OCI-LY3 (cell line): ENCODE data around the gene AP2M1.

Source experiments
- H2AFZ ChIP-seq: fragments of 200-600, 300-600 bp; shearing (Covaris generic); 2 replicates; pipeline ENCODE4 v1.6.0; 2014; ENCODE audit warnings: antibody characterized with exemption, low read depth, low read length
- H3K27ac ChIP-seq: fragments of 200-600, 300-600 bp; sonication (generic); 2 replicates; pipeline ENCODE4 v1.5.1; 2014; ENCODE audit warnings: mild to moderate bottlenecking, low read length, moderate library complexity, mixed read lengths
- H3K27me3 ChIP-seq: fragments of 200-600, 300-600 bp; sonication (generic); 2 replicates; pipeline ENCODE4 v1.6.1; 2014; ENCODE audit warnings: low read depth, low read length, mixed read lengths
- H3K36me3 ChIP-seq: fragments of 200-600, 300-600 bp; sonication (generic); replicated peaks from 2 replicates; pipeline ENCODE3; 2014; ENCODE audit warnings: low read depth, low read length, mixed read lengths
- H3K4me1 ChIP-seq: fragments of 300-600, 200-600 bp; sonication (generic); 2 replicates; pipeline ENCODE4 v1.6.1; 2014; ENCODE audit warnings: low read length, mixed read lengths
- H3K4me2 ChIP-seq: fragments of 200-600, 300-600 bp; sonication (generic); 2 replicates; pipeline ENCODE4 v1.6.1; 2014; ENCODE audit warnings: low read length, mixed read lengths
- H3K4me3 ChIP-seq: fragments of 300-600, 200-600 bp; sonication (generic); 2 replicates; pipeline ENCODE4 v1.5.1; 2014; ENCODE audit warnings: antibody characterized with exemption, mild to moderate bottlenecking, low read length, moderate library complexity
- H3K79me2 ChIP-seq: fragments of 300-600, 200-600 bp; shearing (Covaris generic); 2 replicates; pipeline ENCODE4 v1.6.1; 2014; ENCODE audit warnings: mild to moderate bottlenecking, low read length, mixed read lengths
- H3K9ac ChIP-seq: fragments of 300-600, 200-600 bp; shearing (Covaris generic); 2 replicates; pipeline ENCODE4 v1.6.0; 2014; ENCODE audit warnings: mild to moderate bottlenecking, low read length, moderate library complexity
- H3K9me3 ChIP-seq: fragments of 200-600, 300-600 bp; shearing (Covaris generic); 2 replicates; pipeline ENCODE4 v1.6.1; 2014; ENCODE audit warnings: low read length, mixed read lengths; ENCODE audit not compliant: insufficient read depth
- H4K20me1 ChIP-seq: fragments of 200-600, 300-600 bp; sonication (generic); 2 replicates; pipeline ENCODE4 v1.6.1; 2016; ENCODE audit warnings: low read length, mixed read lengths; ENCODE audit not compliant: insufficient read depth
- EZH2phosphoT487 ChIP-seq: fragments of 200-600 bp; shearing (Covaris generic); IDR thresholded peaks from 2 replicates; pipeline ENCODE4 v1.6.1; 2018; ENCODE audit warnings: antibody characterized with exemption, mixed run types, low read depth
- TF ChIP-seq, protein P1 (sequence below): fragments of 200-600, 300-600 bp; sonication (generic); IDR thresholded peaks from 2 replicates; pipeline ENCODE4 v1.5.1; 2014; ENCODE audit warnings: antibody characterized with exemption, low read length, low read depth

AP2M1 gene

DNA sequence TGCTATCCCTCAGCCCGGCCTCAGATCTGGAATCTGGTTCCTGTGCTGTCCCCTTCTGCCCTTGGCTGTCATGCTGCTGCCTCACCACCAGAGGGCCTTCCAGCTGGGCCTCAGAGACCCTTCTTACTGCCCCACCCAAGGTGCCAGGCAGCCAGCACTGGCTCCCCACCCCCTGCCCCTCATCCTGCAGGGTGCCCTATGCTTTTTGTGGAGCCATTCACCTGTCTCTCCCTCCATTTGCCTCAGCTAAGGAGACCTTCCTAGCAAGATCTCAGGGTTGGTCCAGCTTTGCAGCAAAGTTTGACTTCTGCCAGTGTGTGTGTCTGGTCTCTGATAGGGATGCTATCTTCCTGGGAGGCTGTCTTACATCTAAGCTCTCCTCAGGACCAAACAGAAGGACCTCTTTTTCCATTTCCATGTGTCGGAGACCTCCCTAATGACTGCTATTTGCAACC lies 52.9 kb downstream of the AP2M1 start:
- H3K36me3 ChIP-seq = no peaks in the 10 kb centered on the region
- 0 out of 2 replicates have a peak, but pooled peaks cover 2% of the 10 kb centered on the region for H3K4me1 ChIP-seq
- no peaks in the 10 kb centered on the region for H3K9me3 ChIP-seq
- TF ChIP-seq, protein P1, sequence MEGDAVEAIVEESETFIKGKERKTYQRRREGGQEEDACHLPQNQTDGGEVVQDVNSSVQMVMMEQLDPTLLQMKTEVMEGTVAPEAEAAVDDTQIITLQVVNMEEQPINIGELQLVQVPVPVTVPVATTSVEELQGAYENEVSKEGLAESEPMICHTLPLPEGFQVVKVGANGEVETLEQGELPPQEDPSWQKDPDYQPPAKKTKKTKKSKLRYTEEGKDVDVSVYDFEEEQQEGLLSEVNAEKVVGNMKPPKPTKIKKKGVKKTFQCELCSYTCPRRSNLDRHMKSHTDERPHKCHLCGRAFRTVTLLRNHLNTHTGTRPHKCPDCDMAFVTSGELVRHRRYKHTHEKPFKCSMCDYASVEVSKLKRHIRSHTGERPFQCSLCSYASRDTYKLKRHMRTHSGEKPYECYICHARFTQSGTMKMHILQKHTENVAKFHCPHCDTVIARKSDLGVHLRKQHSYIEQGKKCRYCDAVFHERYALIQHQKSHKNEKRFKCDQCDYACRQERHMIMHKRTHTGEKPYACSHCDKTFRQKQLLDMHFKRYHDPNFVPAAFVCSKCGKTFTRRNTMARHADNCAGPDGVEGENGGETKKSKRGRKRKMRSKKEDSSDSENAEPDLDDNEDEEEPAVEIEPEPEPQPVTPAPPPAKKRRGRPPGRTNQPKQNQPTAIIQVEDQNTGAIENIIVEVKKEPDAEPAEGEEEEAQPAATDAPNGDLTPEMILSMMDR = peak; percentile 80
- no peak for TF ChIP-seq EZH2phosphoT487
- H3K4me2 ChIP-seq = no peak overlapping the region
- no peak overlapping the region for H3K27ac ChIP-seq
- peaks cover 19% of the 10 kb centered on the region for H3K27me3 ChIP-seq
- no peaks in the 10 kb centered on the region for H4K20me1 ChIP-seq
- no peaks in the 10 kb centered on the region for H3K79me2 ChIP-seq
- no peak overlapping the region for H3K9ac ChIP-seq
- no peak overlapping the region for H2AFZ ChIP-seq
- H3K4me3 ChIP-seq = no peak overlapping the region

DNA sequence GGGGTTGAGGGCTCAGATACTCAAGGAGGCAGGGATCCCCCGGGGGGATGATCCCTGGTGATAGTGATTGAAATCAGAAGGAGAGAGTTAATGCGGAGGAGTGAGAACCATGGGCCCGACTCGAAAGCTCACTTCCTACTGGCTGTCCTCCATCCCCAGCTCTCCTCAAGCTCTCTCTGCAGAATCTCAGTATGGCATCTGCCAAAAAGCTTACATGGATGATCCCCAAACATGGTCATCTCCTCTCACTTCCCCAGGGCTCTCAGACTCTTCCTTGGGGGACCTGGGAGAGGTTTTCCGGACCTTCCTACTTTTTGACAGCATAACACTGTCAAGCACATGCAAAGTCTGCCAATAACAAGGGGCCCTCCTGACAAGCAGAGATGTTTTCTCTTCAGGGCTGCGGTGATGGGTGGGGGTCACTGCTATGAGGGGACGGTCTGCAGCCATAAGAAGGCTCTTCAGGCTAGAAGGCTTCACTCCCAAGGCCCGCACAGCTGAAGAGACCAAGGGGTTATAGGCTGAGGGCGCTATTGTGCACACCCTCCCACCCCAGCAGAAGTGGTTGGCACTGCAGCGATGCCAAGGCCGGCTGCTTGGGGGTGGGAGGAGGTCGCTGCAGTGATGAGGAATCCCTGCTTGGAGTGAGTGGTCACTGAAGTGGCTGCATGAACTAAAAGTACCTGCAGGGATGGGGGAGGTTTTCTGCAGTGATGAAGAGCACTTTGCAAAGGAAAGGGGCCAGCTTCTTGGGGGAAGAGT lies 53.9 kb downstream of the AP2M1 start:
- Histone ChIP-seq H3K9me3 (no peaks in the 10 kb centered on the region), H3K36me3 (no peaks in the 10 kb centered on the region), H3K4me1 (0 out of 2 replicates have a peak, but pooled peaks cover 2% of the 10 kb centered on the region), H3K4me3 (peak overlapping the region; percentile 83), H3K9ac (no peak overlapping the region), H3K4me2 (peak overlapping the region; percentile 76), H3K27ac (no peak overlapping the region), H3K27me3 (peaks cover 19% of the 10 kb centered on the region), H3K79me2 (no peaks in the 10 kb centered on the region), H2AFZ (peak overlapping the region; percentile 28; the same call in 1 of the 2 replicates), H4K20me1 (no peaks in the 10 kb centered on the region)
- TF ChIP-seq, protein P1 = no peak
- no peak for TF ChIP-seq EZH2phosphoT487

DNA sequence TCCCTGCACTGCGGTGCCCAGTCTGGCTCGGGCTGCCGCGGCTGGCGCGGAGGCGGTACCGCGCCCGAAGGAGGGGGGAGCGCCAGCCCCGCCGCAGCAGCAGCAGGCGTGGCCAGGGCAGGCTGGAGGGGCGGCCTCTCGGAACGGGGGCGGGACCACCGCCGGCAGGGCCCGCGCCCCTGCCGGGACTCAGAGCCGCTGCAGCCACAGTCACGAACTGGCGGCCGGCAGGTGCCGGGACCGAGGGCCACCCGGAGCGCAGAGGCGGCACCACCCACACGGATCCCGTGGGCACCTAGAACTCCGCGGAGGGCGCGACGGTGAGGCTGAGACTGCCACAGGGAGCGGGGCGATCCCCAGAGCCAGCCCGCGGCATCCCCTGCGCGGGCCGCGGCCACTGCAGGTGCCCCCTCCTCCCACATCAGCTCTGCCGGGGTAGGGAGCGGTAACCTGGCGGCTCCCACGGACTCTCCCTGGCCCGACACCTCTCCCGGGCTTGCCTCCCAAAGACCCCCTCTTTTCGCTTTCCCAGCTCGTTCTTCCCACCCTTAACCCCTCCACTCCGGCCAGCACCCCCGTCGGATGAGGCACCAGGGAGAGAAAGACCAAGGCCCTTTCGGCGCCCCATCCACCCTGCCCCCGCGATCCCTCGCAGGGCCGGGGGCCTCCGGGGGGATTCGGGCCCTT lies 54.9 kb downstream of the AP2M1 start, which contains the start of gene VWA5B2:
TSS of gene VWA5B2 (plus strand) at position 192 of the 687 bp plus-strand sequence. CDS start 944 bp downstream, outside the sequence.
- Histone ChIP-seq H2AFZ (peak within 1 kb of the TSS; percentile 37), H3K9ac (peak within 1 kb of the TSS; percentile 43; the same call in 1 of the 2 replicates), H4K20me1 (no peaks in the 10 kb centered on the region)

More for the DNA sequence above, 54.9 kb downstream of the AP2M1 start, which contains the start of gene VWA5B2:
- no peak for TF ChIP-seq EZH2phosphoT487
- TF ChIP-seq, protein P1 = no peak
- peaks cover 19% of the 10 kb centered on the region for H3K27me3 ChIP-seq
- no peaks in the 10 kb centered on the region for H3K79me2 ChIP-seq
- 0 out of 2 replicates have a peak, but pooled peaks cover 2% of the 10 kb centered on the region for H3K4me1 ChIP-seq
- H3K9me3 ChIP-seq = no peaks in the 10 kb centered on the region
- H3K4me3 ChIP-seq = peak within 1 kb of the TSS; percentile 83
- H3K4me2 ChIP-seq = peak within 1 kb of the TSS; percentile 76
- no peaks in the 10 kb centered on the region for H3K36me3 ChIP-seq
- no peak within 1 kb of the TSS for H3K27ac ChIP-seq
